ENCODE measurements around the gene HTR5A. TPM values are rescaled to one million over a fixed set of nuclear protein-coding genes. Genes with fewer than 3 reads are reported as not detected.

The HTR5A gene
- polyA plus RNA-seq, 1 of the 3 experiments (the other 2 are of a cell fraction): not detected

DNA sequence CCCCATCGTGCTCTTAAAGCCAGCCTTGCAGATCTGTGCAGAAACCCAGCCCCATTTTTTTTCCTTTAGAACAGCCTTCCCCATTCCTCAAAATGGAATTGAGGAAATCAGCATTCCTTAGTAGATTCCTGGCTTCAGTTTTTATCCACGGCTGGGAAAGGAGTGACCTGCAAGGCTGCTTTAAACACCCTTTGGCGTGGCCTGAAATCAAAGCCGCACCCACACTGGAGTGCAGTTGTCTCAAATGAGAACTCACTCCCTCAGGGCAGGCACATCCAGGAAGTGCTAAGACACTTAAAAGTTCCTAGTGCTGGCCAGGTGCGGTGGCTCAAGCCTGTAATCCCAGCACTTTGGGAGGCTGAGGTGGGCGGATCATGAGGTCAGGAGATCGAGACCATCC is 34.8 kb downstream of the HTR5A start:
- Histone ChIP-seq H3K4me2 (no peak overlapping the region), H3K9ac (no peak overlapping the region), H3K27me3 (ENCODE audit: insufficient read depth) (peaks cover 34% of the 10 kb centered on the region), H3K79me2 (ENCODE audit: insufficient read depth) (no peaks in the 10 kb centered on the region), H2AFZ (ENCODE audit: low read depth) (no peak overlapping the region), H3K4me3 (ENCODE audit: low read depth in 2 of 2, low read length in 1 of 2) (no peak overlapping the region), H4K20me1 (ENCODE audit: insufficient read depth) (no peaks in the 10 kb centered on the region), H3K27ac (ENCODE audit: low read depth in 2 of 2, low read length in 1 of 2) (no peak overlapping the region), H3K9me3 (no peaks in the 10 kb centered on the region), H3K9me2 (no peaks in the 10 kb centered on the region), H3K36me3 (replicated peaks in 1 of 2; ENCODE audit: control insufficient read depth in 1 of 2, insufficient read depth in 2 of 2, low read length in 1 of 2) (no peaks in the 10 kb centered on the region), H3F3A (replicated peaks; ENCODE audit: insufficient read depth) (no peaks in the 10 kb centered on the region), H3K4me1 (ENCODE audit: control insufficient read depth in 1 of 2, insufficient read depth in 2 of 2, low read depth in 1 of 2, low read length in 1 of 2) (no peaks in the 10 kb centered on the region)
- POLR2A ChIA-PET: no interaction called here
- no peak for TF ChIP-seq IRF3 (IDR thresholded peaks at IDR 0.05; ENCODE audit: low read depth, low read length)
- TF ChIP-seq, protein P1, sequence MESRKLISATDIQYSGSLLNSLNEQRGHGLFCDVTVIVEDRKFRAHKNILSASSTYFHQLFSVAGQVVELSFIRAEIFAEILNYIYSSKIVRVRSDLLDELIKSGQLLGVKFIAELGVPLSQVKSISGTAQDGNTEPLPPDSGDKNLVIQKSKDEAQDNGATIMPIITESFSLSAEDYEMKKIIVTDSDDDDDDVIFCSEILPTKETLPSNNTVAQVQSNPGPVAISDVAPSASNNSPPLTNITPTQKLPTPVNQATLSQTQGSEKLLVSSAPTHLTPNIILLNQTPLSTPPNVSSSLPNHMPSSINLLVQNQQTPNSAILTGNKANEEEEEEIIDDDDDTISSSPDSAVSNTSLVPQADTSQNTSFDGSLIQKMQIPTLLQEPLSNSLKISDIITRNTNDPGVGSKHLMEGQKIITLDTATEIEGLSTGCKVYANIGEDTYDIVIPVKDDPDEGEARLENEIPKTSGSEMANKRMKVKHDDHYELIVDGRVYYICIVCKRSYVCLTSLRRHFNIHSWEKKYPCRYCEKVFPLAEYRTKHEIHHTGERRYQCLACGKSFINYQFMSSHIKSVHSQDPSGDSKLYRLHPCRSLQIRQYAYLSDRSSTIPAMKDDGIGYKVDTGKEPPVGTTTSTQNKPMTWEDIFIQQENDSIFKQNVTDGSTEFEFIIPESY (IDR thresholded peaks at IDR 0.05; ENCODE audit: borderline replicate concordance, low read depth): no peak
- TF ChIP-seq MEF2A (IDR thresholded peaks at IDR 0.05; ENCODE audit: borderline replicate concordance, low read depth): no peak
- TF ChIP-seq GATA2 (CRISPR knock-in tag; IDR thresholded peaks at IDR 0.05): no peak
- no peak for TF ChIP-seq RCOR1 (IDR thresholded peaks at IDR 0.05; ENCODE audit: low read length)
- TF ChIP-seq, protein P2, sequence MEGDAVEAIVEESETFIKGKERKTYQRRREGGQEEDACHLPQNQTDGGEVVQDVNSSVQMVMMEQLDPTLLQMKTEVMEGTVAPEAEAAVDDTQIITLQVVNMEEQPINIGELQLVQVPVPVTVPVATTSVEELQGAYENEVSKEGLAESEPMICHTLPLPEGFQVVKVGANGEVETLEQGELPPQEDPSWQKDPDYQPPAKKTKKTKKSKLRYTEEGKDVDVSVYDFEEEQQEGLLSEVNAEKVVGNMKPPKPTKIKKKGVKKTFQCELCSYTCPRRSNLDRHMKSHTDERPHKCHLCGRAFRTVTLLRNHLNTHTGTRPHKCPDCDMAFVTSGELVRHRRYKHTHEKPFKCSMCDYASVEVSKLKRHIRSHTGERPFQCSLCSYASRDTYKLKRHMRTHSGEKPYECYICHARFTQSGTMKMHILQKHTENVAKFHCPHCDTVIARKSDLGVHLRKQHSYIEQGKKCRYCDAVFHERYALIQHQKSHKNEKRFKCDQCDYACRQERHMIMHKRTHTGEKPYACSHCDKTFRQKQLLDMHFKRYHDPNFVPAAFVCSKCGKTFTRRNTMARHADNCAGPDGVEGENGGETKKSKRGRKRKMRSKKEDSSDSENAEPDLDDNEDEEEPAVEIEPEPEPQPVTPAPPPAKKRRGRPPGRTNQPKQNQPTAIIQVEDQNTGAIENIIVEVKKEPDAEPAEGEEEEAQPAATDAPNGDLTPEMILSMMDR (IDR thresholded peaks at IDR 0.05): no peak
- TF ChIP-seq FOSL2 (IDR thresholded peaks at IDR 0.05; ENCODE audit: borderline replicate concordance, low read depth): no peak
- no peak for DNase-seq
- CTCF ChIA-PET: no interaction called here
- 10% methylated on average over 7 of the region's 7 CpGs for WGBS (ENCODE audit: low lambda C conversion rate)

DNA sequence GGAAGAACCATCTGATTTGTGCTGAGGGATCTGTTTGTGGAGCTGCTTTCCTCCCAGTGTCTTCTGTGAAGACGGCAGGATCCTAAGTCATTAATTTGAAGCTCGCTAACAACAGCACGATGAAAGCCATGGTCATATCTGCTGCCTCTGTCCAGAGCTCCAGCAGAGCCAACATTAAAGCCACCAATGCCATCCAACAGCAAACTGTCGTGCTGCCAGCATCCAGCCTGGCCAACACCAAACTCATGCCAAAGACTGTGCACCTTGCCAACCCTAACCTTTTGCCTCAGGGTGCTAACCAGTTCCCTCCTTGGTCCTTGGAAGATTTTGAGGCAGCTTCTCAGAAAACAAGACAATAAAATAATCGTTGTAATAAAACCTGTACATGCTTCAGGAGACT is 36.2 kb downstream of the HTR5A start:
- H3K4me1 ChIP-seq (ENCODE audit: control insufficient read depth in 1 of 2, insufficient read depth in 2 of 2, low read depth in 1 of 2, low read length in 1 of 2): no peaks in the 10 kb centered on the region
- ChIA-PET POLR2A (no interaction called here), CTCF (no interaction called here)
- no peak overlapping the region for H3K4me2 ChIP-seq
- no peak overlapping the region for H3K4me3 ChIP-seq (ENCODE audit: low read depth in 2 of 2, low read length in 1 of 2)
- DNase-seq: no peak
- no peaks in the 10 kb centered on the region for H3K9me3 ChIP-seq
- WGBS (ENCODE audit: low lambda C conversion rate): 34% methylated on average over 5 of the region's 5 CpGs
- peaks cover 37% of the 10 kb centered on the region for H3K27me3 ChIP-seq (ENCODE audit: insufficient read depth)
- H3K9me2 ChIP-seq: no peaks in the 10 kb centered on the region
- H4K20me1 ChIP-seq (ENCODE audit: insufficient read depth): no peaks in the 10 kb centered on the region
- no peak overlapping the region for H2AFZ ChIP-seq (ENCODE audit: low read depth)
- no peaks in the 10 kb centered on the region for H3K36me3 ChIP-seq (replicated peaks in 1 of 2; ENCODE audit: control insufficient read depth in 1 of 2, insufficient read depth in 2 of 2, low read length in 1 of 2)
- H3K9ac ChIP-seq: no peak overlapping the region
- no peak overlapping the region for H3K27ac ChIP-seq (ENCODE audit: low read depth in 2 of 2, low read length in 1 of 2)
- no peaks in the 10 kb centered on the region for H3F3A ChIP-seq (replicated peaks; ENCODE audit: insufficient read depth)
- H3K79me2 ChIP-seq (ENCODE audit: insufficient read depth): no peaks in the 10 kb centered on the region
- TF ChIP-seq MXI1 (IDR thresholded peaks at IDR 0.05; ENCODE audit: low read depth, low read length) (no peak), MEF2A (IDR thresholded peaks at IDR 0.05; ENCODE audit: borderline replicate concordance, low read depth) (no peak), POLR2AphosphoS5 (IDR thresholded peaks at IDR 0.05; ENCODE audit: low read depth, low read length) (no peak), MAX (IDR thresholded peaks at IDR 0.05; ENCODE audit: low read depth) (no peak), CHD2 (IDR thresholded peaks at IDR 0.05; ENCODE audit: low read length, partially characterized antibody) (no peak), RAD21 (IDR thresholded peaks at IDR 0.05; ENCODE audit: low read length) (no peak), SMC3 (IDR thresholded peaks at IDR 0.05; ENCODE audit: low read depth, low read length) (no peak), JUND (IDR thresholded peaks at IDR 0.05) (no peak), EP300 (IDR thresholded peaks at IDR 0.05; ENCODE audit: borderline replicate concordance in 1 of 2, low read depth in 1 of 2, low read length in 1 of 2) (no peak), GABPA (IDR thresholded peaks at IDR 0.05; ENCODE audit: low read depth) (no peak), NRF1 (IDR thresholded peaks at IDR 0.05; ENCODE audit: low read depth, low read length) (no peak), FOXJ3 (CRISPR knock-in tag; IDR thresholded peaks at IDR 0.05) (no peak), GATA2 (CRISPR knock-in tag; IDR thresholded peaks at IDR 0.05) (no peak), TAF1 (IDR thresholded peaks at IDR 0.05; ENCODE audit: borderline replicate concordance, low read depth, low read length) (no peak), PBX3 (IDR thresholded peaks at IDR 0.05) (no peak), RXRA (IDR thresholded peaks at IDR 0.05; ENCODE audit: borderline replicate concordance, low read depth) (no peak), FOSL2 (IDR thresholded peaks at IDR 0.05; ENCODE audit: borderline replicate concordance, low read depth) (no peak)
- TF ChIP-seq, protein P3, sequence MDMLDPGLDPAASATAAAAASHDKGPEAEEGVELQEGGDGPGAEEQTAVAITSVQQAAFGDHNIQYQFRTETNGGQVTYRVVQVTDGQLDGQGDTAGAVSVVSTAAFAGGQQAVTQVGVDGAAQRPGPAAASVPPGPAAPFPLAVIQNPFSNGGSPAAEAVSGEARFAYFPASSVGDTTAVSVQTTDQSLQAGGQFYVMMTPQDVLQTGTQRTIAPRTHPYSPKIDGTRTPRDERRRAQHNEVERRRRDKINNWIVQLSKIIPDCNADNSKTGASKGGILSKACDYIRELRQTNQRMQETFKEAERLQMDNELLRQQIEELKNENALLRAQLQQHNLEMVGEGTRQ (IDR thresholded peaks at IDR 0.05; ENCODE audit: borderline replicate concordance, low read depth, low read length): no peak

Measured in SK-N-SH (cell line).